ENCODE measurements around the gene TMEM145. TPM values are rescaled to one million over a fixed set of nuclear protein-coding genes. Genes with fewer than 3 reads are reported as not detected.

The TMEM145 gene
- total RNA-seq, 2 experiments from 2014 or later = 1.8 TPM; not detected in 1

- peaks cover 17% of the 10 kb centered on the region for H3K79me2 ChIP-seq (ENCODE audit: insufficient read depth, low read depth, low read length)
- H3K9me2 ChIP-seq (ENCODE audit: insufficient read depth, low read length) = no peaks in the 10 kb centered on the region
- H3K4me3 ChIP-seq (ENCODE audit: low read depth, low read length, poor library complexity, severe bottlenecking) = no peak overlapping the region
- no peak overlapping the region for H2AFZ ChIP-seq (ENCODE audit: low read length)
- no peak for DNase-seq (ENCODE audit: low spot score)
- no peak overlapping the region for H3K4me2 ChIP-seq (ENCODE audit: low read length)
- H4K20me1 ChIP-seq (ENCODE audit: insufficient read depth, low read length) = peaks cover 10% of the 10 kb centered on the region; the same call in 1 of the 2 replicates
- BruUV-seq (replicated peaks) = no TSS peak
- POLR2A ChIA-PET = no interaction called here
- peaks cover 74% of the 10 kb centered on the region for H3K36me3 ChIP-seq (ENCODE audit: insufficient read depth, low read length)
- no peaks in the 10 kb centered on the region for H3K9me3 ChIP-seq (ENCODE audit: low read length)
- H3K4me1 ChIP-seq (ENCODE audit: insufficient read depth, low read length, poor library complexity, severe bottlenecking) = peaks cover 21% of the 10 kb centered on the region
- intact Hi-C loops (cut with micrococcal nuclease; ENCODE audit: unreplicated experiment) = loop anchor here (10.0 kb wide), 1 partner anchor 424 kb away; the partner anchor contains the start of gene RPS19
- H3K27ac ChIP-seq (ENCODE audit: low read depth, low read length, poor library complexity, severe bottlenecking) = no peak overlapping the region
- CTCF ChIA-PET (ENCODE audit: unreplicated experiment) = no interaction called here
- TF ChIP-seq CTCF (conservative IDR thresholded peaks at IDR 0.05; ENCODE audit: low read length) (no peak), EZH2phosphoT487 (IDR thresholded peaks at IDR 0.05; ENCODE audit: borderline replicate concordance, low read depth, low read length) (no peak)
Observed at GRCh38 chr19:42288881-42289555, 24.1 kb upstream of the TMEM145 start.

GRCh38 chr19:42289556-42290041 lies 23.5 kb upstream of the TMEM145 start:
- ChIA-PET CTCF (ENCODE audit: unreplicated experiment) (no interaction called here), POLR2A (no interaction called here)
- no peak overlapping the region for H3K27ac ChIP-seq (ENCODE audit: low read depth, low read length, poor library complexity, severe bottlenecking)
- H3K4me3 ChIP-seq (ENCODE audit: low read depth, low read length, poor library complexity, severe bottlenecking) = no peak overlapping the region
- no peak for TF ChIP-seq CTCF (conservative IDR thresholded peaks at IDR 0.05; ENCODE audit: low read length)
- no peak for TF ChIP-seq EZH2phosphoT487 (IDR thresholded peaks at IDR 0.05; ENCODE audit: borderline replicate concordance, low read depth, low read length)
- peaks cover 80% of the 10 kb centered on the region for H3K36me3 ChIP-seq (ENCODE audit: insufficient read depth, low read length)
- DNase-seq (ENCODE audit: low spot score) = no peak
- H2AFZ ChIP-seq (ENCODE audit: low read length) = no peak overlapping the region
- H3K9me2 ChIP-seq (ENCODE audit: insufficient read depth, low read length) = no peaks in the 10 kb centered on the region
- peaks cover 15% of the 10 kb centered on the region for H3K79me2 ChIP-seq (ENCODE audit: insufficient read depth, low read depth, low read length)
- intact Hi-C loops (cut with micrococcal nuclease; ENCODE audit: unreplicated experiment) = loop anchor here (10.0 kb wide), 1 partner anchor 425 kb away; the partner anchor contains the start of gene RPS19
- H4K20me1 ChIP-seq (ENCODE audit: insufficient read depth, low read length) = peaks cover 9% of the 10 kb centered on the region; the same call in 1 of the 2 replicates
- no peak overlapping the region for H3K4me2 ChIP-seq (ENCODE audit: low read length)
- no peaks in the 10 kb centered on the region for H3K9me3 ChIP-seq (ENCODE audit: low read length)
- peaks cover 21% of the 10 kb centered on the region for H3K4me1 ChIP-seq (ENCODE audit: insufficient read depth, low read length, poor library complexity, severe bottlenecking)
- BruUV-seq (replicated peaks) = no TSS peak

- Histone ChIP-seq H3K9me3 (ENCODE audit: low read length) (no peaks in the 10 kb centered on the region), H3K4me1 (ENCODE audit: insufficient read depth, low read length, poor library complexity, severe bottlenecking) (peaks cover 19% of the 10 kb centered on the region), H2AFZ (ENCODE audit: low read length) (no peak overlapping the region), H3K4me3 (ENCODE audit: low read depth, low read length, poor library complexity, severe bottlenecking) (no peak overlapping the region), H3K9me2 (ENCODE audit: insufficient read depth, low read length) (no peaks in the 10 kb centered on the region), H3K79me2 (ENCODE audit: insufficient read depth, low read depth, low read length) (peaks cover 10% of the 10 kb centered on the region), H3K36me3 (ENCODE audit: insufficient read depth, low read length) (peaks cover 83% of the 10 kb centered on the region), H3K4me2 (ENCODE audit: low read length) (no peak overlapping the region), H3K27ac (ENCODE audit: low read depth, low read length, poor library complexity, severe bottlenecking) (no peak overlapping the region), H4K20me1 (ENCODE audit: insufficient read depth, low read length) (peaks cover 4% of the 10 kb centered on the region; the same call in 1 of the 2 replicates)
- POLR2A ChIA-PET = no interaction called here
- CTCF ChIA-PET (ENCODE audit: unreplicated experiment) = no interaction called here
- TF ChIP-seq CTCF (conservative IDR thresholded peaks at IDR 0.05; ENCODE audit: low read length) (no peak), EZH2phosphoT487 (IDR thresholded peaks at IDR 0.05; ENCODE audit: borderline replicate concordance, low read depth, low read length) (no peak)
- DNase-seq (ENCODE audit: low spot score) = no peak
- BruUV-seq (replicated peaks) = no TSS peak
- intact Hi-C loops (cut with micrococcal nuclease; ENCODE audit: unreplicated experiment) = no loop called here
Observed at GRCh38 chr19:42290136-42290522, 23.0 kb upstream of the TMEM145 start.

Measured in OCI-LY7 (cell line).